HL-60 (cell line): Measurements from ENCODE around the gene STRA8.

ENCODE experiments used
- CTCF ChIP-seq: IDR thresholded peaks from one replicate; pipeline ENCODE4 v1.5.1; 2011; ENCODE audit warnings: low read length, control low read depth, inconsistent platforms; ENCODE audit not compliant: insufficient read depth
- GABPA ChIP-seq: IDR thresholded peaks from 2 replicates; pipeline ENCODE4 v1.6.1; 2012; ENCODE audit warnings: low read depth

GRCh38 chr7:135248546-135248945, 14.9 kb downstream of the STRA8 start:
- TF ChIP-seq CTCF (no peak), GABPA (no peak)
